Posterior cingulate gyrus (tissue), 11 donors: Measurements from ENCODE around the gene SCAMP1.

Experiments used
- DNase-seq, 10 donors: peaks; one replicate each; pipeline versions ENCODE4 v3.0.0 to v3.0.0-alpha.2; 2020 to 2021; ENCODE audit warnings: mixed read lengths in 3 of 10
- intact Hi-C: fragments of 100-400 bp; cut with DNase I; formaldehyde crosslinking; loops from one replicate; pipeline ENCODE4 v1.15.1; 2023

Gene SCAMP1

GRCh38 chr5:78486218-78486617, 125.8 kb downstream of the SCAMP1 start:
- no peak for DNase-seq
- intact Hi-C loops = no loop called here

GRCh38 chr5:78487846-78488245, 127.4 kb downstream of the SCAMP1 start:
- intact Hi-C loops = no loop called here
- no peak for DNase-seq

GRCh38 chr5:78490709-78491485, 130.5 kb downstream of the SCAMP1 start:
- intact Hi-C loops = no loop called here
- no peak for DNase-seq

GRCh38 chr5:78492224-78492623, 131.8 kb downstream of the SCAMP1 start:
- intact Hi-C loops = no loop called here
- no peak for DNase-seq

GRCh38 chr5:78492650-78493049, 132.2 kb downstream of the SCAMP1 start:
- no peak for DNase-seq
- intact Hi-C loops = no loop called here

GRCh38 chr5:78495800-78496199, 135.4 kb downstream of the SCAMP1 start:
- no peak for DNase-seq
- intact Hi-C loops = no loop called here

- no peak for DNase-seq
- intact Hi-C loops = no loop called here
These were observed 136.0 kb downstream of the SCAMP1 start for GRCh38 chr5:78496373-78496772.

GRCh38 chr5:78497573-78498533, 137.4 kb downstream of the SCAMP1 start:
- DNase-seq = peak in 4 of 10 donors; percentile 32 to 87 (median 56)

GRCh38 chr5:78499485-78499884, 139.1 kb downstream of the SCAMP1 start:
- intact Hi-C loops = no loop called here
- DNase-seq = no peak

More at GRCh38 chr5:78497573-78498533, 137.4 kb downstream of the SCAMP1 start:
- intact Hi-C loops = no loop called here

- DNase-seq = no peak
- intact Hi-C loops = loop anchor here (10.0 kb wide), 1 partner anchor 135 kb away; the partner anchor contains the start of gene SCAMP1
These were observed 139.6 kb downstream of the SCAMP1 start for GRCh38 chr5:78500028-78500427.

- intact Hi-C loops = loop anchor here (10.0 kb wide), 1 partner anchor 136 kb away; the partner anchor contains the start of gene SCAMP1
- no peak for DNase-seq
These were observed 140.5 kb downstream of the SCAMP1 start for GRCh38 chr5:78500871-78501270.

GRCh38 chr5:78501411-78502352, 141.3 kb downstream of the SCAMP1 start:
- no peak for DNase-seq
- intact Hi-C loops = loop anchor here (10.0 kb wide), 1 partner anchor 137 kb away; the partner anchor contains the start of gene SCAMP1

GRCh38 chr5:78503958-78504653, 143.7 kb downstream of the SCAMP1 start:
- intact Hi-C loops = loop anchor here (10.0 kb wide), 1 partner anchor 139 kb away; the partner anchor contains the start of gene SCAMP1

GRCh38 chr5:78504704-78505677, 144.6 kb downstream of the SCAMP1 start:
- intact Hi-C loops = loop anchor here (10.0 kb wide), 1 partner anchor 140 kb away; the partner anchor contains the start of gene SCAMP1
- peak; percentile 71 to 97 (median 78) for DNase-seq

More at GRCh38 chr5:78503958-78504653, 143.7 kb downstream of the SCAMP1 start:
- DNase-seq = no peak

- DNase-seq = no peak
- intact Hi-C loops = loop anchor here (10.0 kb wide), 1 partner anchor 141 kb away; the partner anchor contains the start of gene SCAMP1
These were observed 145.4 kb downstream of the SCAMP1 start for GRCh38 chr5:78505860-78506259.

- intact Hi-C loops = loop anchor here (10.0 kb wide), 1 partner anchor 142 kb away; the partner anchor contains the start of gene SCAMP1
- DNase-seq = peak in 4 of 10 donors; percentile 23 to 88 (median 28)
These were observed 146.0 kb downstream of the SCAMP1 start for GRCh38 chr5:78506261-78507024.

- intact Hi-C loops = loop anchor here (10.0 kb wide), 1 partner anchor 143 kb away; the partner anchor contains the start of gene SCAMP1
- no peak for DNase-seq
These were observed 147.1 kb downstream of the SCAMP1 start for GRCh38 chr5:78507531-78507930.
